Activated T-cell treated with anti-CD3 and anti-CD28 coated beads, Interleukin-2, amount 50 U/mL, for 72 hours (primary cell): Measurements from ENCODE around the gene LRRC7. TPM values are rescaled to one million over a fixed set of nuclear protein-coding genes. Genes with fewer than 3 reads are reported as not detected.
"Not testable (repeated sequence)": the region's sequence is repeated elsewhere in the genome, so short reads cannot be mapped to it uniquely, and the experiment has no call there.

ENCODE experiments used
- ATAC-seq, 2 donors: fragments of 150-1000 bp; cut with Tn5 transposase; replicated peaks in 1 of 2; 2 replicates each; pipeline ENCODE4 v1.10.0; 2021; ENCODE audit warnings: moderate library complexity in 2 of 2, mild to moderate bottlenecking in 1 of 2
- DNase-seq, 2 donors: peaks; one replicate each; pipeline ENCODE4 v3.0.0; 2021 to 2022; ENCODE audit warnings: mixed read lengths in 1 of 2
- H3K27ac Mint-ChIP-seq: one replicate; pipeline ENCODE4 v1.8.0; 2022; ENCODE audit warnings: mild to moderate bottlenecking, moderate library complexity, mixed read lengths
- H3K27me3 Mint-ChIP-seq: one replicate; pipeline ENCODE4 v1.8.0; 2022; ENCODE audit warnings: low read depth, mixed read lengths
- H3K36me3 Mint-ChIP-seq, 2 donors: one replicate each; pipeline ENCODE4 v1.8.0; 2022; ENCODE audit warnings: mixed read lengths in 2 of 2, mild to moderate bottlenecking in 1 of 2; ENCODE audit not compliant: insufficient read depth in 2 of 2
- H3K4me1 Mint-ChIP-seq: one replicate; pipeline ENCODE4 v1.8.0; 2022; ENCODE audit warnings: low read depth, mixed read lengths
- H3K4me3 Mint-ChIP-seq, 2 donors: one replicate each; pipeline ENCODE4 v1.8.0; 2022; ENCODE audit warnings: mild to moderate bottlenecking in 2 of 2, mixed read lengths in 2 of 2, moderate library complexity in 2 of 2
- H3K9me3 Mint-ChIP-seq, 2 donors: one replicate each; pipeline ENCODE4 v1.8.0; 2022; ENCODE audit warnings: mixed read lengths in 2 of 2
- total RNA-seq, 2 donors: library from RNA; stranded (reverse); gene quantifications; one replicate each; pipeline ENCODE4 v1.2.3, GENCODE V29; 2022

Gene LRRC7
- total RNA-seq, 2 donors from 2014 or later, result 0.22 TPM; not detected in 1

DNA sequence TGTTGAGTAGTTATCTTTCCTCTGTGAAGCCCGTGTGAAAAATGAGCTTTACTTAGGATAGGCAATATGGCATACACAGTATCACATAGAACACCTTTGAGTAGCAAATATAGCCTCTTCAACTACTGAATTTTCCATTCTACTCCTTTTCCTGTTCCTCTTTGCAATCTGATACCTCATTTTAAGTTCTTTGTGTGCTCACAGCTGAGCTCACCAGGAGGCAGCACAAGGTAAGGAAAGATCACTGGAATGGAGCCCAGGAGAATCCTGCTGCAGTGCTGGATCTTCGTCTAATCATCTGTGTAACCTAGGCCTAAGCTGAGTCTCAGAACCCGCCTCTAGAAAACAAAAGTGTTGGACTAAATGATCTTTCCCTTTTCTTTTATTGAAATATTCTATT, 466.7 kb downstream of the LRRC7 start:
- Mint-ChIP-seq H3K27ac (no peak overlapping the region), H3K27me3 (no peaks in the 10 kb centered on the region), H3K36me3 (no peaks in the 10 kb centered on the region), H3K4me1 (no peaks in the 10 kb centered on the region), H3K9me3 (no peaks in the 10 kb centered on the region), H3K4me3 (no peak overlapping the region)
- no peak for DNase-seq
- no peak for ATAC-seq

DNA sequence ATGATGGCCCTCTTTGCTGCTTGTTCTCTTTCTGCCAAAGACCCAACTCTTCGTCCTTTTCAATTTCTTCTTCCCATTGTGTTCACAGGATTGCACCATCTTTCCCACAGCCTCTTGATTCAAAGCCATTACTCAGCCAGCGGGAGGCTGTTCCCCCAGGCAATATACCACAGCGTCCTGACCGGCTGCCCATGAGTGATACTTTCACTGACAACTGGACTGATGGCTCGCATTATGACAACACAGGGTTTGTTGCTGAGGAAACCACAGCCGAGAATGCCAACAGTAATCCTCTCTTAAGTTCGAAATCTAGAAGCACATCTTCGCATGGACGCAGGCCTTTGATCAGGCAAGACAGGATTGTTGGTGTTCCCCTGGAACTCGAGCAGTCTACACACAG, 470.3 kb downstream of the LRRC7 start:
- Mint-ChIP-seq H3K4me3 (no peak overlapping the region), H3K4me1 (no peaks in the 10 kb centered on the region), H3K9me3 (no peaks in the 10 kb centered on the region), H3K27me3 (no peaks in the 10 kb centered on the region), H3K27ac (no peak overlapping the region), H3K36me3 (no peaks in the 10 kb centered on the region)
- no peak for ATAC-seq
- DNase-seq, result no peak

DNA sequence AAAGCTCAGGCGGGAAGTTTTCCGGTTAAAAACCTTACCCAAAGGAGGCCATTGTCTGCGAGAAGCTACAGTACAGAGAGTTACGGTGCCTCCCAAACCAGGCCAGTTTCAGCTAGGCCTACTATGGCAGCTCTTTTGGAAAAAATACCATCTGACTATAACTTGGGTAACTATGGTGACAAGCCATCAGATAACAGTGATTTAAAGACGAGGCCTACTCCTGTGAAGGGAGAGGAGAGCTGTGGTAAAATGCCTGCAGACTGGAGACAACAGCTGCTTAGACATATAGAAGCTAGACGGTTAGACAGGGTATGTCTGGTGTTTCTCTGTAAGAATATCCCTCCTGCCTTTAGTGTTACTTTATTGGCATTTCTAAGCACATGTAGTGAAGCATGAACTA, 471.8 kb downstream of the LRRC7 start:
- Mint-ChIP-seq H3K36me3 (no peaks in the 10 kb centered on the region), H3K4me1 (no peaks in the 10 kb centered on the region), H3K27ac (no peak overlapping the region), H3K27me3 (no peaks in the 10 kb centered on the region), H3K4me3 (no peak overlapping the region), H3K9me3 (no peaks in the 10 kb centered on the region)
- ATAC-seq (no peak), DNase-seq (no peak)

DNA sequence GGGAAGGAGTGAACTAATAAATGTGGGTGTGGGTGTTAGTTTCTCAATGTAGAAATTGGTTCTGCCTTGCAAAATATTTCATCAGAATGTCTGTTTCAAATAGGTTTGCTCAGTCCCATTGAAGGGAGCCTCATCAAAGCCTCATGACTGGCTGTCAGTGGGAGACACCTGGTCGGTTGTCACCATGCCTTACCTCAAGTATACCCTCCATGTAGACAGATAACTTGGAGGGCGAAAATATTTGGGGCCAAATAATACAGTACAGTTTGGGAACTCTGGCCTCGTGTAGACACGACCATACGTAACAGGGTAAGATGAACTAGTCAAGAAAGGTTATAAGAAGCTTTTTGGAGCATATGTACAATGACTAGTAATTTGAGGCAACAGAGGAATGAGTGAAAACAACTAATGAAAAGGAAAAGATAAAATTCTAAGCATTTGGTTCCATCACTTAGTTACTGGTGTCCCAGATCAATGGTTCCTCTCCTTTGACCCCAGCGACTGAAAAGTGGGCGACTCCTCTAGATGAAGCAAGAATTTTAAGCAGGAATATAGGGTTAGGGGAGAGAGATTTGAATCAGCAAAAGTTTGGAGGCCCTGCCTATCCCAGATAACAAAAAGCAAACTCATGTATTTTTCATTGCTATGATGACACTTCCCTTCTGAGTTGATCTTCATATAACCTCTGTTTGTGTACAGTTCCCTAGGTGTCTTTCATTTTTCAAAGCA, 473.8 kb downstream of the LRRC7 start:
- no peaks in the 10 kb centered on the region for H3K9me3 Mint-ChIP-seq
- H3K4me3 Mint-ChIP-seq, result no peak overlapping the region
- ATAC-seq (no peak), DNase-seq (no peak)
- H3K27ac Mint-ChIP-seq, result no peak overlapping the region
- no peaks in the 10 kb centered on the region for H3K27me3 Mint-ChIP-seq
- H3K4me1 Mint-ChIP-seq, result no peaks in the 10 kb centered on the region
- no peaks in the 10 kb centered on the region for H3K36me3 Mint-ChIP-seq

DNA sequence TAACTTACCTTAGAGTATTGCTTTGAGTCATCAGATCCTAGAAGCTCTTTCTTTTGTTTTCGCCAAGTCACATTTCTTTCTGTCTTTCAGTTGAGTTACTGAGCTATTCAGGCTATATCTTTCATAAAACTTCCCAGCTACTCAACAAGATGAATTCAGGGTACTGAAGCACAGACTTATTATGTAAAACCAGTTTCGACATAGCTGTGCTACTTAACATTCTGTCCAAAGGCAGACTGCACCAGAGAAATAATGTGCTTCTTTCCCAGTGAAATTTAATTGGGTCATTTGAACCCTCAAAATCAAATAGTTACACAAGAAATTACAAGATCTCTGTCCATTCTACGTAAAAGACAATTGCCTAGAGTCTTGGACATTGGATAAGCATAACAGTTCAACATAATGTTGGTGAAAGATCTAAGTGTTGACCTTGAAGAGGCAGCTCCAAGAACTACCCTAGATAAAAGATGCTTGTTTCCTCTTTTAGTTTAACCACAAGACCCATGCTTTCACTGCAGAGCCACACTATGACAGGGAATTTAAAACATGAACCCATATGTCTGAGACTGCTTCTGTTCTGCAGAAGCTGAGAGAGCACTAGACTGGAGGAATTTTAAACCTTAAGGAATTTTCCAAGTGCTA, 474.5 kb downstream of the LRRC7 start:
- Mint-ChIP-seq H3K4me3 (no peak overlapping the region), H3K27ac (no peak overlapping the region), H3K9me3 (no peaks in the 10 kb centered on the region), H3K4me1 (no peaks in the 10 kb centered on the region), H3K36me3 (no peaks in the 10 kb centered on the region), H3K27me3 (no peaks in the 10 kb centered on the region)
- ATAC-seq (no peak), DNase-seq (no peak)

DNA sequence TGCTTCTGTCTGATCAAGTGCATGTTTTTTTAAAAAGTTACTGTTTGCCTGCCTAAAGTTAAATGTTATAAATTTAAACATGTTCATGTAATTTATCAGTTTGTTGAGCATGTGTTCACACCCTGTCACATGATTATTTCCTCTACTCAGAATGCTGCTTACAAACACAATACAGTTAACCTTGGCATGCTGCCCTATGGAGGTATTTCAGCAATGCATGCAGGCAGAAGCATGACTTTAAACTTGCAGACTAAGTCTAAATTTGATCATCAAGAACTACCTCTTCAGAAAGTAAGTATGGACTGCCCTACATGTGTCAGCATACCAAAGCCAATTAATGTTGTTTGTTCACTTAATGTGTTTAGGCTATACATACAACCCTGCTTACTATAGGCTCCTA, 476.1 kb downstream of the LRRC7 start:
- ATAC-seq, result no peak
- no peaks in the 10 kb centered on the region for H3K27me3 Mint-ChIP-seq
- no peaks in the 10 kb centered on the region for H3K4me1 Mint-ChIP-seq
- H3K4me3 Mint-ChIP-seq, result no peak overlapping the region
- no peak for DNase-seq
- no peaks in the 10 kb centered on the region for H3K9me3 Mint-ChIP-seq
- H3K27ac Mint-ChIP-seq, result no peak overlapping the region
- H3K36me3 Mint-ChIP-seq, result no peaks in the 10 kb centered on the region

DNA sequence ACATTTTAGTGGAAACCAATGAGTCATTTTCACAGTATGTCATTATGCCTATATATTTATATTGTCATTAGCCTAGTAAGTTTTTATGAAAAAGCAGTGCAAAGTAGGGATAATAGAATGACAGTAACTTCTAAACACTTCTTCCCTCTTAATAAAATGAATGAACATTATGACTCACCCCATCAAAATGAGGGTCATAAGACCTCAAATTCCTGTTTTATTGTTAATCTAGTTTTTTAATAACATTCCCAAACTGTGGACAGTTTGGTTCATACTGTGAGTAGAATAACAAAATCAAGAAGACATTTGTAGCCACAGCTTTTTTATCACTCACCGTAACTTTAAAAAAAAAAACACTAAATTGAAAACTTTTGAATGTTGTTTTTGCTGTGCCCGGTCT, 477.1 kb downstream of the LRRC7 start:
- Mint-ChIP-seq H3K27me3 (no peaks in the 10 kb centered on the region), H3K9me3 (no peaks in the 10 kb centered on the region), H3K4me3 (no peak overlapping the region), H3K4me1 (no peaks in the 10 kb centered on the region), H3K36me3 (no peaks in the 10 kb centered on the region), H3K27ac (no peak overlapping the region)
- ATAC-seq (no peak), DNase-seq (no peak)

DNA sequence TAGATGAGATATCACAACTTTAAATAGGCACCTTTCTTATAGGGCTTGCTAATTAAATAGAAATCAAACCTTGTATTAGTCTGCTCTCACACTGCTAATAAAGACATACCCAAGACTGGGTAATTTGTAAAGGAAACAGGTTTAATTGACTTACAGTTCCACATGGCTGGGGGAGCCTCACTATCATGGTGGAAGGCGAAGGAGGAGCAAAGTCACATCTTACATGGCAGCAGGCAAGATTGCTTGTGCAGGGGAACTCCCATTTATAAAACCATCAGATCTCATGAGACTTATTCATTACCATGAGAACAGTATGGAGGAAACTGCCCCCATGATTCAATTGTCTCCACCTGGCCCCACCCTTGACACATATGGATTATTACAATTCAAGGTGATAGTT, 477.9 kb downstream of the LRRC7 start:
- not testable (repeated sequence) for DNase-seq, H3K36me3 Mint-ChIP-seq, H3K4me1 Mint-ChIP-seq, H3K27ac Mint-ChIP-seq, H3K9me3 Mint-ChIP-seq, H3K4me3 Mint-ChIP-seq, ATAC-seq, H3K27me3 Mint-ChIP-seq

DNA sequence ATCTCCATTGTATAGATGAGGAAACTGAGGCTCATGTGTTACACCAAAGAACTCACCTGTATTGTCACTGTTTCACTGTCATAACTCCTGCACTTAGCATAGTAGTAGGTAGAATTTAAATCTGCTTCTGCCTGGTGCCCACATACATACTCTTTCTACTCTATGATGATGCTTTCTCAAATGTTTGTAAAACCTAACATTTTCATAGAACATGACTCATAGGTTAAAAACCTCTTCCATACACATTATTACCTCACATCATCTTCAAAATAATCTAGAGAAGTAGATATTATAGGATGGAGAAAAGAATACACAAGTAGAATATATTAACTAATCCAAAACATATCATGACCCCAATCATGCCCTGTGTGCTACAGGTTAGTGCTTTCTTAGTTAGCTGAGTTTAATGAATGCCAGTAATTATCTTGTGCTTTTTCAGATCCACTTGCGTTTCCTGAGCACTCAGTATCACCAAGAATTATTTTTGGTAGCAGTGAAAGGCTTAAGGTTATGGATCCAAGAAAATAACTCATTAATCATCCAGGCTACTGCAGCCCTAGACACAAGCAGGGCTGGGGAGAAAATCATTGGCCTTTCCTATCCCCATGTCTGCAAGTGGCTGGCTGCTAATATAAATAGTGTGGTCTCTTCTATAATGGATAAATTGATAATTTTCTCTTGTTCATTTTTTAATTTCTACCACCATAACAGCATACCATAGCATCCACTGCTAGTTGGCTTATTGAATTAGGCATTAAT, 480.8 kb downstream of the LRRC7 start:
- Mint-ChIP-seq H3K36me3 (no peaks in the 10 kb centered on the region), H3K4me1 (no peaks in the 10 kb centered on the region), H3K27me3 (no peaks in the 10 kb centered on the region), H3K4me3 (no peak overlapping the region), H3K9me3 (no peaks in the 10 kb centered on the region), H3K27ac (no peak overlapping the region)
- DNase-seq (no peak), ATAC-seq (no peak)

DNA sequence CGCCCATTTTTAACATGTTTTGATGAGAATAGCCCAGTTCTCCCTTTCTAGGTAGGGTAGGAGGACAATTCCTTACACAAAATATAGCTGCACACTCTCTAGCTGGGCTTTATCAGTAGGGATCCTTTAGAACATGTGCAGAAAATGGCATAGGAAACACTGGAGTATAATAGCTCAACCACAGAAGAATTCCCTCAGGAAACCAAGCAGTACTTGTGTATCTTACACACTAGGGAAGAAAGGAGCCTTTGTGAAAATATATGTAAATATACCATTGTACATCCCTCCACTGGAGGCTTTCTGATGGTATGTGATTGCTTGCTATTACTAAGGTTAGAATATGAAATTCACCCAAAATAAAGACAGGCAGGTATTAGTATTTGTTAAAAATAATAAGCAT, 484.2 kb downstream of the LRRC7 start:
- no peak for DNase-seq
- H3K27me3 Mint-ChIP-seq, result no peaks in the 10 kb centered on the region
- H3K27ac Mint-ChIP-seq, result no peak overlapping the region
- H3K36me3 Mint-ChIP-seq, result no peaks in the 10 kb centered on the region
- no peak for ATAC-seq
- no peak overlapping the region for H3K4me3 Mint-ChIP-seq
- H3K9me3 Mint-ChIP-seq, result no peaks in the 10 kb centered on the region
- H3K4me1 Mint-ChIP-seq, result no peaks in the 10 kb centered on the region

DNA sequence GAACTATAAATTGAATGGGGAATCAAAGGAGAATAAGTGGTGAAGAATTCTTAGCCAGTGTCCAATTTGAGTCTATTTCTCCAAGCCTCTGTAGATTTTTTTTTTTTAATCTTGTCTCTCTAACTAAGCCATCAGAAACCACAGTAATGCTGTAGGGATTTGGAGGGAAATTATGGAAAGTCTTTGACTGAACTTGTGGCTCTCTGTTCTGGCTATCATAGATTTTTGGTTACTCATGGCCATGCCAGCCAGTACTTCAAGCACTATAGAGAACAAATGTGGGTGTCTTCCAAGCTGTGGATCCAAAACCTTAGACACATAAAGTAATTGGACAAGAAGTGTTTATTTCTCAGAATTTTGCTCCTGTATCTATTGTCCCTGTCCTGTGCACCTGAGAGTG, 489.8 kb downstream of the LRRC7 start:
- ATAC-seq, result no peak
- H3K27me3 Mint-ChIP-seq, result no peaks in the 10 kb centered on the region
- H3K4me1 Mint-ChIP-seq, result no peaks in the 10 kb centered on the region
- no peaks in the 10 kb centered on the region for H3K9me3 Mint-ChIP-seq
- no peak overlapping the region for H3K27ac Mint-ChIP-seq
- no peaks in the 10 kb centered on the region for H3K36me3 Mint-ChIP-seq
- DNase-seq, result no peak
- no peak overlapping the region for H3K4me3 Mint-ChIP-seq

DNA sequence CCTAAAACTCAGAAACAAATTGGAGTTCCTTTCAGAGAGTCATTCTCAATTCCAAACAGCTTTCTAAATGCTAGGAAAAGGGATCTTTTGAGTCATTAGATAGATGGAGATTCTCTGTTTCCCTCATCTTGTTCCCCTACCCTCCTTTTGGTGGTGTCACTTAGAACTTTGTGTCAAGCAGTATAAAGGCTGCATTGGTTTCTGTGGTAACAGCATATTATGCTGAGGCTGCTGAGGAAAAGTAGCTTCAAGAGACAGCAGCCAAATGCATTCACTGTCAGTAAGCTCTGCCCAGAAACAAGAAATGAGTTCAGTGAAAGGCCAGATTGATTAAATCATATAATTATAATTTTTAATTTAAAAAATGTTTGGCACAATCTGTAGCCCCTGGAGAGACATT, 493.5 kb downstream of the LRRC7 start:
- H3K9me3 Mint-ChIP-seq, result no peaks in the 10 kb centered on the region

DNA sequence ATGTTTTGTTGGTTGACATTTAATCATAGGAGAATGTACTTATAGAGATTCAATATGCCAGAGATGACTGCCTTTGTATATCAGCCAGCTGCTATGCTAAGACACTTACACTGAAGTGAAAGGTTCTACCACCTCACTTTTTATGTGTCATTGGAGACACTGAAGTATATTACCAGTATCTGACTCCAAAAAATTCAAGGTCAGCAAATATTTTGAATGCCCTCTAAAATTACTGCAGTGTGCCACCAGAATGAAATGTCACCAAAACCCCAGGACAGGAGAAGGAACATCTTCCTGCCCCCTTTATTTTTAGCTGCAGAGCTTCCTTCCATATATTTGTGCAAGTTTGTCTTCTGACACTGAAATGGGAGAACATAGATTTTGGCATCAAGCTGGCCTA, 496.1 kb downstream of the LRRC7 start:
- H3K36me3 Mint-ChIP-seq, result no peaks in the 10 kb centered on the region
- no peak for ATAC-seq
- no peak overlapping the region for H3K4me3 Mint-ChIP-seq
- no peak for DNase-seq
- H3K9me3 Mint-ChIP-seq, result peaks cover 2 to 4% of the 10 kb centered on the region in 2 donors
- peaks cover 5% of the 10 kb centered on the region for H3K4me1 Mint-ChIP-seq
- no peak overlapping the region for H3K27ac Mint-ChIP-seq
- H3K27me3 Mint-ChIP-seq, result peaks cover 17% of the 10 kb centered on the region

More for the DNA sequence above, 493.5 kb downstream of the LRRC7 start:
- Mint-ChIP-seq H3K36me3 (no peaks in the 10 kb centered on the region), H3K27ac (no peak overlapping the region), H3K4me3 (no peak overlapping the region), H3K4me1 (no peaks in the 10 kb centered on the region), H3K27me3 (no peaks in the 10 kb centered on the region)
- ATAC-seq (no peak), DNase-seq (no peak)
